ENCODE measurements around the gene APC.

Gene APC

DNA sequence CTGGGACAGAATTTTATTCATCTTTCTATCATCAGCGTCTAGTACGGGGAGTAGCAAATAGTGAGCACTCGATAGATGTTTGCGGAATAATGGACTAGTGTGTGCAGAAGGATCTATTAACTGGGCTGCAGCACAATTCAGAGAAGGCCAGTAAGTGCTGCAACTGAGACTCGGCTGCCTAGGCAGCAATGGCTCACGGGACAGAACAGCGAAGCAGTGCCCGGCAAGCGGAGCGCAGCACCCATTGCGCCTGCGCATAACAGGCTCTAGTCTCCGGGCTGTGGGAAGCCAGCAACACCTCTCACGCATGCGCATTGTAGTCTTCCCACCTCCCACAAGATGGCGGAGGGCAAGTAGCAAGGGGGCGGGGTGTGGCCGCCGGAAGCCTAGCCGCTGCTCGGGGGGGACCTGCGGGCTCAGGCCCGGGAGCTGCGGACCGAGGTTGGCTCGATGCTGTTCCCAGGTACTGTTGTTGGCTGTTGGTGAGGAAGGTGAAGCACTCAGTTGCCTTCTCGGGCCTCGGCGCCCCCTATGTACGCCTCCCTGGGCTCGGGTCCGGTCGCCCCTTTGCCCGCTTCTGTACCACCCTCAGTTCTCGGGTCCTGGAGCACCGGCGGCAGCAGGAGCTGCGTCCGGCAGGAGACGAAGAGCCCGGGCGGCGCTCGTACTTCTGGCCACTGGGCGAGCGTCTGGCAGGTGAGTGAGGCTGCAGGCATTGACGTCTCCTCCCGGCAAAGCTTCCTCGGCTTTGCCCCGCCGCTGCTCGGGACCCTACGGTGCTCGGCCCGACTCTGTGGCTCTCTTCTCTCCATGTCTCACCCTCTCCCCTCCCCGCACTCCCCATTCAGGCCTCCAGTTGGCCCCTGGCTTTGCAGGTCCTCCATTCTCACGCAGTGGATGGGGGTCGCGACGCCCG lies 30.2 kb upstream of the APC start (continued):
- peak; percentile 77 for TF ChIP-seq ZNF391 (tag by site-specific recombination; IDR thresholded peaks at IDR 0.05; ENCODE audit: borderline replicate concordance, low read depth)
- no peak for TF ChIP-seq BCL11A (tag by site-specific recombination; IDR thresholded peaks at IDR 0.05; ENCODE audit: low read depth)
- TF ChIP-seq ZNF837 (tag by site-specific recombination; IDR thresholded peaks at IDR 0.05) = no peak
- TF ChIP-seq, protein P1, sequence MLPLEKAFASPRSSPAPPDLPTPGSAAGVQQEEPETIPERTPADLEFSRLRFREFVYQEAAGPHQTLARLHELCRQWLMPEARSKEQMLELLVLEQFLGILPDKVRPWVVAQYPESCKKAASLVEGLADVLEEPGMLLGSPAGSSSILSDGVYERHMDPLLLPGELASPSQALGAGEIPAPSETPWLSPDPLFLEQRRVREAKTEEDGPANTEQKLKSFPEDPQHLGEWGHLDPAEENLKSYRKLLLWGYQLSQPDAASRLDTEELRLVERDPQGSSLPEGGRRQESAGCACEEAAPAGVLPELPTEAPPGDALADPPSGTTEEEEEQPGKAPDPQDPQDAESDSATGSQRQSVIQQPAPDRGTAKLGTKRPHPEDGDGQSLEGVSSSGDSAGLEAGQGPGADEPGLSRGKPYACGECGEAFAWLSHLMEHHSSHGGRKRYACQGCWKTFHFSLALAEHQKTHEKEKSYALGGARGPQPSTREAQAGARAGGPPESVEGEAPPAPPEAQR (tag by site-specific recombination; IDR thresholded peaks at IDR 0.05) = no peak
- TF ChIP-seq ZNF433 (tag by site-specific recombination; IDR thresholded peaks at IDR 0.05; ENCODE audit: low read depth) = no peak
- no peak for TF ChIP-seq ZNF654 (tag by site-specific recombination; IDR thresholded peaks at IDR 0.05; ENCODE audit: low read depth)
- peak; percentile 5; the same call in 1 of the 2 replicates for TF ChIP-seq ZFHX2 (tag by site-specific recombination; conservative IDR thresholded peaks at IDR 0.05)
- no peak for TF ChIP-seq SALL2 (tag by site-specific recombination; IDR thresholded peaks at IDR 0.05; ENCODE audit: borderline replicate concordance)
- TF ChIP-seq ZNF174 (tag by site-specific recombination; IDR thresholded peaks at IDR 0.05) = no peak
- peak; percentile 62 for TF ChIP-seq KLF1 (tag by site-specific recombination; IDR thresholded peaks at IDR 0.05)
- no peak for TF ChIP-seq ZNF670 (tag by site-specific recombination; IDR thresholded peaks at IDR 0.05; ENCODE audit: low read depth)
- TF ChIP-seq, protein P2, sequence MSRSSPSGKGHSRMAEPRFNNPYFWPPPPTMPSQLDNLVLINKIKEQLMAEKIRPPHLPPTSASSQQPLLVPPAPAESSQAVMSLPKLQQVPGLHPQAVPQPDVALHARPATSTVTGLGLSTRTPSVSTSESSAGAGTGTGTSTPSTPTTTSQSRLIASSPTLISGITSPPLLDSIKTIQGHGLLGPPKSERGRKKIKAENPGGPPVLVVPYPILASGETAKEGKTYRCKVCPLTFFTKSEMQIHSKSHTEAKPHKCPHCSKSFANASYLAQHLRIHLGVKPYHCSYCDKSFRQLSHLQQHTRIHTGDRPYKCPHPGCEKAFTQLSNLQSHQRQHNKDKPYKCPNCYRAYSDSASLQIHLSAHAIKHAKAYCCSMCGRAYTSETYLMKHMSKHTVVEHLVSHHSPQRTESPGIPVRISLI (tag by site-specific recombination; IDR thresholded peaks at IDR 0.05) = no peak
- TF ChIP-seq, protein P3, sequence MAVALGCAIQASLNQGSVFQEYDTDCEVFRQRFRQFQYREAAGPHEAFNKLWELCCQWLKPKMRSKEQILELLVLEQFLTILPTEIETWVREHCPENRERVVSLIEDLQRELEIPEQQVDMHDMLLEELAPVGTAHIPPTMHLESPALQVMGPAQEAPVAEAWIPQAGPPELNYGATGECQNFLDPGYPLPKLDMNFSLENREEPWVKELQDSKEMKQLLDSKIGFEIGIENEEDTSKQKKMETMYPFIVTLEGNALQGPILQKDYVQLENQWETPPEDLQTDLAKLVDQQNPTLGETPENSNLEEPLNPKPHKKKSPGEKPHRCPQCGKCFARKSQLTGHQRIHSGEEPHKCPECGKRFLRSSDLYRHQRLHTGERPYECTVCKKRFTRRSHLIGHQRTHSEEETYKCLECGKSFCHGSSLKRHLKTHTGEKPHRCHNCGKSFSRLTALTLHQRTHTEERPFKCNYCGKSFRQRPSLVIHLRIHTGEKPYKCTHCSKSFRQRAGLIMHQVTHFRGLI (tag by site-specific recombination; IDR thresholded peaks at IDR 0.05) = no peak
- no peak for TF ChIP-seq EGR2 (tag by site-specific recombination; IDR thresholded peaks at IDR 0.05; ENCODE audit: low read depth)
- TF ChIP-seq ZNF514 (tag by site-specific recombination; IDR thresholded peaks at IDR 0.05) = no peak
- TF ChIP-seq ZNF354C (tag by site-specific recombination; IDR thresholded peaks at IDR 0.05; ENCODE audit: borderline replicate concordance, low read depth) = no peak
- TF ChIP-seq ZNF394 (tag by site-specific recombination; IDR thresholded peaks at IDR 0.05; ENCODE audit: borderline replicate concordance) = peak; percentile 92
- no peak for TF ChIP-seq ZNF561 (tag by site-specific recombination; IDR thresholded peaks at IDR 0.05; ENCODE audit: borderline replicate concordance)
- TF ChIP-seq, protein P4, sequence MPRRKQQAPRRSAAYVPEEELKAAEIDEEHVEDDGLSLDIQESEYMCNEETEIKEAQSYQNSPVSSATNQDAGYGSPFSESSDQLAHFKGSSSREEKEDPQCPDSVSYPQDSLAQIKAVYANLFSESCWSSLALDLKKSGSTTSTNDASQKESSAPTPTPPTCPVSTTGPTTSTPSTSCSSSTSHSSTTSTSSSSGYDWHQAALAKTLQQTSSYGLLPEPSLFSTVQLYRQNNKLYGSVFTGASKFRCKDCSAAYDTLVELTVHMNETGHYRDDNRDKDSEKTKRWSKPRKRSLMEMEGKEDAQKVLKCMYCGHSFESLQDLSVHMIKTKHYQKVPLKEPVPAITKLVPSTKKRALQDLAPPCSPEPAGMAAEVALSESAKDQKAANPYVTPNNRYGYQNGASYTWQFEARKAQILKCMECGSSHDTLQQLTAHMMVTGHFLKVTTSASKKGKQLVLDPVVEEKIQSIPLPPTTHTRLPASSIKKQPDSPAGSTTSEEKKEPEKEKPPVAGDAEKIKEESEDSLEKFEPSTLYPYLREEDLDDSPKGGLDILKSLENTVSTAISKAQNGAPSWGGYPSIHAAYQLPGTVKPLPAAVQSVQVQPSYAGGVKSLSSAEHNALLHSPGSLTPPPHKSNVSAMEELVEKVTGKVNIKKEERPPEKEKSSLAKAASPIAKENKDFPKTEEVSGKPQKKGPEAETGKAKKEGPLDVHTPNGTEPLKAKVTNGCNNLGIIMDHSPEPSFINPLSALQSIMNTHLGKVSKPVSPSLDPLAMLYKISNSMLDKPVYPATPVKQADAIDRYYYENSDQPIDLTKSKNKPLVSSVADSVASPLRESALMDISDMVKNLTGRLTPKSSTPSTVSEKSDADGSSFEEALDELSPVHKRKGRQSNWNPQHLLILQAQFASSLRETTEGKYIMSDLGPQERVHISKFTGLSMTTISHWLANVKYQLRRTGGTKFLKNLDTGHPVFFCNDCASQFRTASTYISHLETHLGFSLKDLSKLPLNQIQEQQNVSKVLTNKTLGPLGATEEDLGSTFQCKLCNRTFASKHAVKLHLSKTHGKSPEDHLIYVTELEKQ (tag by site-specific recombination; IDR thresholded peaks at IDR 0.05; ENCODE audit: borderline replicate concordance) = no peak
- TF ChIP-seq ZBTB20 (tag by site-specific recombination; IDR thresholded peaks at IDR 0.05) = peak; percentile 97
- peak; percentile 86 for TF ChIP-seq ZNF324 (tag by site-specific recombination; IDR thresholded peaks at IDR 0.05)
- TF ChIP-seq ZNF37A (tag by site-specific recombination; IDR thresholded peaks at IDR 0.05) = no peak
- TF ChIP-seq, protein P5, sequence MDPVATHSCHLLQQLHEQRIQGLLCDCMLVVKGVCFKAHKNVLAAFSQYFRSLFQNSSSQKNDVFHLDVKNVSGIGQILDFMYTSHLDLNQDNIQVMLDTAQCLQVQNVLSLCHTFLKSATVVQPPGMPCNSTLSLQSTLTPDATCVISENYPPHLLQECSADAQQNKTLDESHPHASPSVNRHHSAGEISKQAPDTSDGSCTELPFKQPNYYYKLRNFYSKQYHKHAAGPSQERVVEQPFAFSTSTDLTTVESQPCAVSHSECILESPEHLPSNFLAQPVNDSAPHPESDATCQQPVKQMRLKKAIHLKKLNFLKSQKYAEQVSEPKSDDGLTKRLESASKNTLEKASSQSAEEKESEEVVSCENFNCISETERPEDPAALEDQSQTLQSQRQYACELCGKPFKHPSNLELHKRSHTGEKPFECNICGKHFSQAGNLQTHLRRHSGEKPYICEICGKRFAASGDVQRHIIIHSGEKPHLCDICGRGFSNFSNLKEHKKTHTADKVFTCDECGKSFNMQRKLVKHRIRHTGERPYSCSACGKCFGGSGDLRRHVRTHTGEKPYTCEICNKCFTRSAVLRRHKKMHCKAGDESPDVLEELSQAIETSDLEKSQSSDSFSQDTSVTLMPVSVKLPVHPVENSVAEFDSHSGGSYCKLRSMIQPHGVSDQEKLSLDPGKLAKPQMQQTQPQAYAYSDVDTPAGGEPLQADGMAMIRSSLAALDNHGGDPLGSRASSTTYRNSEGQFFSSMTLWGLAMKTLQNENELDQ (tag by site-specific recombination; IDR thresholded peaks at IDR 0.05; ENCODE audit: low read depth) = no peak
- no peak for TF ChIP-seq ZNF571 (tag by site-specific recombination; IDR thresholded peaks at IDR 0.05)
- TF ChIP-seq ZSCAN30 (tag by site-specific recombination; IDR thresholded peaks at IDR 0.05) = peak; percentile 68; the same call in 1 of the 2 replicates
- TF ChIP-seq ZFP3 (tag by site-specific recombination; IDR thresholded peaks at IDR 0.05; ENCODE audit: low read depth) = no peak
- TF ChIP-seq PRDM1 (tag by site-specific recombination; IDR thresholded peaks at IDR 0.05) = no peak
- TF ChIP-seq ZNF202 (tag by site-specific recombination; IDR thresholded peaks at IDR 0.05; ENCODE audit: borderline replicate concordance) = no peak
- TF ChIP-seq FEZF1 (tag by site-specific recombination; IDR thresholded peaks at IDR 0.05) = no peak
- TF ChIP-seq ZNF629 (tag by site-specific recombination; IDR thresholded peaks at IDR 0.05) = peak; percentile 52; the same call in 1 of the 2 replicates
